Renal cortical epithelial cell (primary cell): Measurements from ENCODE around the gene TINAG. TPM values are rescaled to one million over a fixed set of nuclear protein-coding genes. Genes with fewer than 3 reads are reported as not detected.

ENCODE experiments used
- DNase-seq: peaks from one replicate; pipeline ENCODE4 v3.0.0-alpha.2; 2011; ENCODE audit warnings: low read depth
- total RNA-seq: library from RNA; depleted of rRNA; stranded (reverse); fragments of >200 nt; gene quantifications from 2 replicates; pipeline ENCODE4 v1.2.3, GENCODE V29; 2014

Gene TINAG
- total RNA-seq, 1 donor from 2014 or later: 5.9 TPM

DNA sequence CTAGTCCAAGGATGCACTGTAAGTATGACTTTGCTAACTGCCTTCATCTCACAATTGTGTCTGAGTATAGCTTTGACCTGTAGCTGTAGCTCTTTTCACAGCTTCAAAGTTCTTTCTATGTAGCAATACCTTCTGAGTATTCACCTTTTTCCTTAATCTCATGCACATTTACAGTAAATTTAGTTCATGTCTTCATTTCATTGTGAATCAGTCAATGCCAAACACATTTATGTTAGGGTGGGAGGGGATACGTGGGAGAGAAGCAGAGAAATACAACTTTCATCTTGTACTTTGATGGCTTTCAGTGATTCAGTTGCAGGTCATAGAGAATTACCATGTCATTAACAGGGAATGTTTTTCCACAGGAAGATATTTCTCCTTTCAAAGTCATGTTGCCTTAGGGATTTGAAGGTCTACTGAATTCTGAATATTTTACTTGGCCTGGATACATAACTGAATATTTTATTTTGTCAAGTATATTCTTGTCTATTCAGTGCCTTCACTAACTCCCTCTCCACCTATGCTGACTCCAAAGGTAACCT lies 119.2 kb downstream of the TINAG start:
- DNase-seq: peak; percentile 76

DNA sequence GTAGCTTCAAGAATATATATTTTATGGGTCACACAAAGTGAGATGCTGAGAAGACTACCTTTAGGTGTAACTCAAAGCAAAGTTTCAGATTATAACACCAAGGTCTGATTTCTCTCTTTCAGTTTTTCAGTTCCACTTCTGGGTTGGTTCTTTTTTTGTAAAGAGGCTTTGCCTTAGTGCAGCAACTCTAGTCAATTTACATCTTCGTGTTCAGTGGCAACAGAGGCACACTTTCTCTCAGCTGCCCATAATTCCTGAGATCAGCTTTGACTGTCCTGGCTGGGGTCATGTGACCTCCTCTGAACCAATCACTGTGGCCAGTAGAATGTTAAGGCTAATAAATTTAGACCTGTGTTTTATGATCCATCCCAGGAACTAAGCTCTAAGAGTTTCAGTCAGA lies 120.2 kb downstream of the TINAG start:
- DNase-seq: peak; percentile 38

DNA sequence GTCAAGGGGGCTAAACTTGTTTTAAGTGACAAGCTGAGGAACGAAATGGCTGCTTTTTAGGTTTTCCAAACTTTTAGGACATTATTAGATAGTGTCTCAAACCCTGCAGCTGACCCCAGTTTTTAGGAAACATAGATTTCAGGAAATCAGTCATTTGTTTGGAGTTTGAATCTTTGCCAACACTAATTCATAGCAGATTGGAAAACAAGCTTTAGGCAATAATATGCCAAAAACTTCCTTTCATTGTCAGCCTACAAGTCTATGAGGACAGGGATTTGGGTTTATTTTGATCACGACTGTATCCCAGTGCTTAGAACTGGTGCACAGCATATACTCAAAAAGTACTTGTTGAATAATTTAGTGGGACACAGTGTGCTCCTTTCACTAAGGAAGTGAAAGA lies 123.2 kb downstream of the TINAG start:
- no peak for DNase-seq

Other genes with a start within 250 kb of the TINAG start
- gene MLIP, start 197.0 kb upstream of the TINAG start, total RNA-seq: 0.15 TPM in 1 of 2 replicates, not detected in the other